Suprapubic skin (tissue), 3 donors: ENCODE data around the gene DCDC2C.

Experiments
- CTCF ChIP-seq, 2 donors: fragments of 200-600 bp in 1 of 2; fragments of 450-650 bp in 1 of 2; sonication (generic) in 1 of 2; IDR thresholded peaks; one replicate each; pipeline ENCODE4 v1.5.1; 2016 to 2019; ENCODE audit warnings: antibody characterized with exemption in 2 of 2, mild to moderate bottlenecking in 1 of 2, moderate library complexity in 1 of 2
- EP300 ChIP-seq: sonication (generic); formaldehyde crosslinking; IDR thresholded peaks from one replicate; pipeline ENCODE4 v1.6.1; 2017; ENCODE audit warnings: antibody characterized with exemption
- POLR2A ChIP-seq, 2 donors: fragments of 450-650 bp; IDR thresholded peaks; one replicate each; pipeline ENCODE4 v1.6.1; 2017; ENCODE audit warnings: antibody characterized with exemption in 2 of 2, mild to moderate bottlenecking in 2 of 2, moderate library complexity in 2 of 2

- no peak for TF ChIP-seq EP300
- no peak for TF ChIP-seq POLR2A (IDR thresholded peaks at IDR 0.05)
- no peak for TF ChIP-seq CTCF (IDR thresholded peaks at IDR 0.05)
Observed at GRCh38 chr2:3747032-3747654, 43.8 kb downstream of the DCDC2C start.
